Midbrain (tissue), 1 donor: Measurements from ENCODE around the gene ZNF407.
"Not testable (repeated sequence)": the region's sequence is repeated elsewhere in the genome, so short reads cannot be mapped to it uniquely, and the experiment has no call there.

Experiments
- DNase-seq: peaks from one replicate; lab custom pipeline; 2025; lab: John Stamatoyannopoulos, UW

The ZNF407 gene

DNA sequence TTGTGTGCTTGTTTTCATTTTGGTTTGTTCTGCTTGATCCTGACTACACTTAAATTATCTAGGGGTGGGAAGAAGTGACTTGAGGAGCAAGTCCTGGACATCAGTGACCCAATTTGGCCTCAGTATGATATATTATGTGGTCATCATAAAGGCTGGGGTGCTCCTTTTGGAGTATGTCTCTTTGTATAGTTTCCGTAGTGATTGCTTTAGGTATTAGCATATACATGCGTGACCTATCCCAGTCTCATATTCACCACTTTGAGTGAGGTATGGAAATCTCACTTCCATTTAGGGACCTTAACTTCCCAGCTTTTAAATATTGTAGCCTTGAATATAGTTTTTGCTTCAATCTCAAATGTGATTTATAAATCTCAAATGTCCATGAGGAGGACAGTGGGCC, 370.3 kb downstream of the ZNF407 start:
- DNase-seq = no peak

- not testable (repeated sequence) for DNase-seq
These were observed 373.7 kb downstream of the ZNF407 start for GRCh38 chr18:74971358-74971757.

GRCh38 chr18:74971776-74972175, 374.1 kb downstream of the ZNF407 start:
- not testable (repeated sequence) for DNase-seq

- no peak for DNase-seq
These were observed 374.7 kb downstream of the ZNF407 start for GRCh38 chr18:74972354-74972753.

DNA sequence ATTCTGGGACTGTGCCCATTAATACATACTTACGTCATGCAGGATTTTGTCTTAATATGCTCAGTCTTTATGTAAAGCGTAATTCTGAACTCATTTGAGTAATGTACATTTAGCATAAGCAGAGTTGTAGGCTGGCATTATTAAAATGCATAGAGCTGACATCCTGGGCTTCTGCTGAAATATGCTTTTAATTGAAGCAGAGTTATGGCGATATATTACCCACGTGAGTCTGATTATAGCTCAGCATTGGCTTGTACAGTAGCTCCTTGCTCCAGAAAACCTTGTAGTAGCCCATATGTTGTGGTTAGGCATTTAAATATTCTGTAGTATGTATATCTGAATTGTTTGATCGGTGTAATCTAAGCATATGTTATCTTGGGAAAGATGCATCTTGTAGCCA, 377.3 kb downstream of the ZNF407 start:
- no peak for DNase-seq

DNA sequence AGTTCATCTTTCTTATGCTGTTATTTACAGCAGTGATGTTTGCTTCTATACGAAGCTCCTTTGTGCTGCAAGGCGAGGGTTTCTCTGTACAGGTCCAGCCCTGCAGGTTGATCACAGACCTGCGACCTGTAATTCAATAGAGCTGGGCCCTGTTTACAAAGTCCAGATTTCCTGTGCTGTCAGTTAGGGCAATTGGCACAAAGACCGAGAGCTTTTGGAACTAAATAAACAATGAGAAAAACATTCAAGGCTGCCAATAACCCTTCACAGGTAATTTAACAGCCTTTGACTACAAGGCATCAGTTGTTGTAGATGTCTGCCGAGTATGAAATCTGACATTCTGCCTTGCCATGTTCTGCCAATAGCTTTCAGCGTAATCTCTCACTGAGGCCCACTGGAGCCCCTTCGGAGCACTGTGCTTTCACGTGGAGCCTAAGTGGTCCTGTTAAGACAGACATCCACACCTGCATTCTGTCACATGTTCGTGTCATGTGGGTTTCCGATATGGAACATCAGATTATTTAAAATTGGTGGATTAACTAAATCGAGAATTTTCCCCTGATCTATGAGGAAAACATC, 378.8 kb downstream of the ZNF407 start:
- no peak for DNase-seq

DNA sequence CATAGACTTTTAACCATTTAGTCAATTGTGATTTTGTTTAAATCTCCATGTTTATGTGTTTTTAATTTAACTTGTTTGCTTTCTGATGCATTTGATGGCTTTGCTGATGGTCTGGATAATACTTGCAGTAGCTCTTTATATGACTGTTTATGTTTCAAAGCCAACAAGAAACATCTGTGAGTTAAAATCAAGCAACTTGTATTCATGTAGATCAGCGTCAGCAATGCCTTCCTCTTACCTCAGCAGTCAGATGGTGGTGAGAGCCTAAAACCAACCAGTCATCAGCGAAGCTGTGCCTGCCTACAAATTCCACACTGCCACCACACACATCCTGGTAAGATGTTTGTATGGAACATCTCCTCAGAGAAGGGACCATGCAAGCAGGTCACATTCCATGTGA, 379.4 kb downstream of the ZNF407 start:
- no peak for DNase-seq

DNA sequence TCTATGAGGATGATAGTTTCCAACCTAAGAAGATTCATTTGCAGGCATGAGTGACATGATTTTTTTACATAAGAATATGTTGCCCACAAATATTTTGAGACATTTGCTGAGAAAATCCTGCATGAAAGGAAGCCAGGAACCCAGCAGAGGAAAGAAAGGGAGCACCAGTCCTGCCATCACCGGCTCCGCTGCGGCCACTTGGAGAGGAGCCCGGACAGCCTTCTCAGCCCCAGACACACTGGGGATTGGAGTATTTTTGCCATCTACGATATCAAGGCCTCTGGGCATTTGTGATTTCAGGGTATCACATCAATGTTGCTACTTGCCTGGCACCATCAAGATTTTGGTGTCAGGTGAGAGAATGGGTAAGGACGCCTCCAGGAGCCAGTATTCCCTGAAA, 383.0 kb downstream of the ZNF407 start:
- peak; percentile 58 for DNase-seq

DNA sequence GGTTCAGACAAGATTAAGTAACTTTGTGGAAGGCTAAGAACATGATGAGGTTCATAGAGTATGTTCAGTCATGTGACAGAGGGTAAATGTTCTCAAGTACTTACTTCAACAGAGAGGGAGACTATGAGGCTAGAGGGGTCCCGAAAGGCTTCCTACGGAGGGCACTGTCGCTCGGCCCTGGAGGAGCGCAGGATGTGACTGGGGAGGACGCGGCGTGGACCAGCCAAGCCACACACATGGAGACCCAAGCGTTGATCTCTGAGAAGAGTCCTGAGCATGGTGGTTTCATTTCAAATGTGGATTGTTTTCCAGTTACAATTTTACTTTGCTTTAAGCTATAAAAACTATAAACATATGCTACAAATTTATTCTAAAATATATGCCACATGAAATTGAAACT, 383.8 kb downstream of the ZNF407 start:
- no peak for DNase-seq

- no peak for DNase-seq
These were observed 385.4 kb downstream of the ZNF407 start for GRCh38 chr18:74982946-74983635.

GRCh38 chr18:74989134-74989533, 391.5 kb downstream of the ZNF407 start:
- no peak for DNase-seq

- DNase-seq = no peak
These were observed 393.0 kb downstream of the ZNF407 start for GRCh38 chr18:74990563-74991081.

- no peak for DNase-seq
These were observed 397.1 kb downstream of the ZNF407 start for GRCh38 chr18:74994502-74995418.

DNA sequence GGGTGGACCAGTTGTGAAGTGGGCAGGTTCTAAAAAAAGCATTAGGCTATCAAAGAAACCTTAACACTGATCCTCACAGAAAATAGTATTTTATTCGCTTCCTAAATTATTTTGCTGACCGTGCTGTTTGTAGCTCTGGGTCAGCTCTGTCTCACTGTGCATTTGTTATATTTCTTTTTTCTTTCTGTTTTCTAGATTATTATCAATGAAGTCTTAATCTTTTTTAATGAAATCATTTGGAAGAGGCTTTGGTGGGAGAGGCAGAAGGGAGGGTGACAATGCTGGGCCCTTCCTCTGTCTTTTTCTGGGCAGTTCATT, 397.7 kb downstream of the ZNF407 start:
- DNase-seq = no peak

GRCh38 chr18:74996055-74996454, 398.4 kb downstream of the ZNF407 start:
- DNase-seq = no peak

DNA sequence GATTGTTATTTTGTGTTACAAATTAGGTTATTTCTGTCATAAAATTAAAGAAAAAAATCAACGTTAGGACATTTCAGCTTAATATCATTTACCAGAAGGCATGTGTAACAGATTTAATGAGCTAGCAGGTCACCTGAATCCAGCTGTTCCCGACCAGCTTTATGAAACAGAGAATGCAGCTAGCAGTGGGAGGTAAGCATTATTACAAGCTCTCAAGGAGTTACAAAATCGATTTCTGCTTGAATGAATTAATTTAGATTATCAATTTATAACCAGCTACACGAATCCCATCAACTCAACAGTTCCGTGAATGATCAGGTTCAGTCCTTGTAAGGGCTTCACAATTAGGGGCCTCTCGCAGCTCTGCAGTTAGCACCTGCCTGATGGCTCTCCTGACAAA, 399.3 kb downstream of the ZNF407 start:
- no peak for DNase-seq

GRCh38 chr18:75000920-75001319, 403.2 kb downstream of the ZNF407 start:
- DNase-seq = no peak

- DNase-seq = no peak
These were observed 405.4 kb downstream of the ZNF407 start for GRCh38 chr18:75003039-75003438.

GRCh38 chr18:75003764-75004690, 406.4 kb downstream of the ZNF407 start:
- DNase-seq = no peak

DNA sequence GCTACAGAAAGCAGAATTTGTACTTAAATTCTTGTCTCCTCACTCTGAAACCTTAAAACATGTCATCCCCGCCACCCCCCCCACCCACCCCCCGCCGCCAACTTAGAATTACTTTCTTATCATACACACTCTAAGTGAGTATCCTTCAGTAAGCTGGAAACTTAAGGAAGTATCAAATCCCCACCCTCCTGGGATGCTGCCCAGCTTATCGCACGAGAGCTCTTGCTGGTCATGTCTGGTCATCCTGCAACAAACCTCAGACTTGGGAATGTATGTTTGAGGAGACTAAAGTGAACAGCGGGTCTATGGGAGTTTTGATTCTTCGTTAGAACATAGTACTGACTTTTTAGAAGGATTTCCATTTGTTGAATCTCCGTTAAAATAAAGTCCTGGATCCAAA, 408.0 kb downstream of the ZNF407 start:
- no peak for DNase-seq

GRCh38 chr18:75008186-75008585, 410.5 kb downstream of the ZNF407 start:
- DNase-seq = no peak

- DNase-seq = no peak
These were observed 411.6 kb downstream of the ZNF407 start for GRCh38 chr18:75009296-75009695.
